Diencephalon (tissue), 1 donor: ENCODE data around the gene PARP4. TPM values are rescaled to one million over a fixed set of nuclear protein-coding genes. Genes with fewer than 3 reads are reported as not detected.

Experiments used
- total RNA-seq: library from RNA; depleted of rRNA; stranded (reverse); fragments of >200 nt; gene quantifications from one replicate; pipeline ENCODE4 v1.2.3, GENCODE V29; 2014

PARP4 gene
- total RNA-seq = 13.8 TPM

DNA sequence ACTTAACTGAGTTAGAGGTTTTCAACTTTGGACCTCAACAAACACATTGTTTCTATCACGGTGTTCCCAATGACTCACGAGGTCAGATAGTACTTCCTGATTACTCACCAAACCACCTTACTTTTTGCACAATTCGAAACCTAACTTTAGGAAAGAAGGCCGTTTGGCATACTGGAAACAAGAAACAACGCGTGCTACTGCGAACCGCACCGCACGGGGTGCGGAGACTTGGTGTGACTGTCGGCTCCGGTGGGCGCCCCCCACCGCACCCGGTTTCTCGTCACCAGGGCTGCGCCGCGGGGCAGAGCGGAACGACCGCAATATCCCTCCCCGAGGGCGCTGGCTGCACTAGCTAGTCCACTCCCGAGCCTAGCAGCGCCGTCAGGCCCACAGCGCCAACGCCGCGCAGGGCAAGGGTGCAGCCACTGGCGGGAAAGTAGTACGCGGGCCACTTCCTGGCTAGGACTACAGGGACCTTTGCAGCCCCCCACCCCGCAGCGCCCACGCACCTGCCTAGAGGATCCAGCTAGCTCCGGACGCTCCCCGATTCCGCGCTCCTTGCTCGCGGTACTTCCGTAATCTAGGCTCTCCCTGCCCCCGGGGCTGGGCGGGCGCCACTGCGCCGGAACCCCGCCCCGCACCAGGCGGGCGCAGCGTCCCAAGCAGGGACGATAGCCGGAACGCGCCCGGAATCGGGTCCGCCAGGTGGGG lies at the start of gene PARP4:
TSS of gene PARP4 (minus strand) at position 582 of the 711 bp plus-strand sequence. CDS start 9,002 bp downstream, outside the sequence.

Other genes starting within 250 kb of the PARP4 start
- 0.23 TPM for gene C1QTNF9, start 203.2 kb downstream of the PARP4 start, total RNA-seq
- gene ATP12A, start 167.6 kb upstream of the PARP4 start, total RNA-seq = 0.69 TPM